ENCODE measurements around the gene WDR48.

The WDR48 gene

DNA sequence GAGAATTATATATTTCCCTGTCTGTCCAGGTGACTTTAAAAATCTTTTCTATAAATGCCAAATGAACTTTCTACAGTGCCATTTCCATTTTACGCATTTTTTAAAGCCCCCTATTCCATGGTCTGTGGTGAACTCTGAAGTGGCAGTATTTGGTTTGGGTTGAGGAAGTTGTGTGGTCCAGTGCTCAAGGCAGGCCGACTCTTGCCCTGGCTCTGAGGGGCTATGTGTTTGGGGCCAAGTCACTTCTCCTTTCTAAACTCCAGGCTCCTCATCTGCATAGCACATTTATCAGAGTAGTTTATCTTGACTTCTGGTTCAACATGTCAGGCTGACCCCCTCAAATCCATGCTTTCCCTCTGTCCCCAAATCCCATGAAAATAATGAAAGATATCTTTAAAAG lies 69.8 kb downstream of the WDR48 start:
- DNase-seq (ENCODE audit: low read depth, low spot score), result no peak

DNA sequence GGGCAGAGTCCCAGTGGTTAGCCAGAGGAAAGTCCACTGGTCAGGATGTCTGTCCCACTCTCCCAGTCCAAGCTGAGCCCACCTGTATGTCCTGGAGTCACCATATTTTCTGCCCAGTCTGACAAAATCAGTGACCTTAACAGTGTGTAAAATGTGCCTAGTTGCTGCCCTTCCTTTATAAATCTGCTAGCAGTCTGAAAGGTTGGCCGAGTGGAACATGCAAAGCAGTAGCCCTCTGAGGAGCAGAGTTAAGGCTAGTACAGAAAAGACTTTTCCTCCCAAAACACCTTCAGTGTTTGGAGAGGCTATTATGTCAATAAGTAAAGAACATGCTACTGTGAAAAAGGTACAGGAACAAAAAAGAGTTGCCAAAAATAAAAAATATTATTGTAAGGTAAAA lies 71.0 kb downstream of the WDR48 start:
- DNase-seq (ENCODE audit: low read depth, low spot score), result no peak

DNA sequence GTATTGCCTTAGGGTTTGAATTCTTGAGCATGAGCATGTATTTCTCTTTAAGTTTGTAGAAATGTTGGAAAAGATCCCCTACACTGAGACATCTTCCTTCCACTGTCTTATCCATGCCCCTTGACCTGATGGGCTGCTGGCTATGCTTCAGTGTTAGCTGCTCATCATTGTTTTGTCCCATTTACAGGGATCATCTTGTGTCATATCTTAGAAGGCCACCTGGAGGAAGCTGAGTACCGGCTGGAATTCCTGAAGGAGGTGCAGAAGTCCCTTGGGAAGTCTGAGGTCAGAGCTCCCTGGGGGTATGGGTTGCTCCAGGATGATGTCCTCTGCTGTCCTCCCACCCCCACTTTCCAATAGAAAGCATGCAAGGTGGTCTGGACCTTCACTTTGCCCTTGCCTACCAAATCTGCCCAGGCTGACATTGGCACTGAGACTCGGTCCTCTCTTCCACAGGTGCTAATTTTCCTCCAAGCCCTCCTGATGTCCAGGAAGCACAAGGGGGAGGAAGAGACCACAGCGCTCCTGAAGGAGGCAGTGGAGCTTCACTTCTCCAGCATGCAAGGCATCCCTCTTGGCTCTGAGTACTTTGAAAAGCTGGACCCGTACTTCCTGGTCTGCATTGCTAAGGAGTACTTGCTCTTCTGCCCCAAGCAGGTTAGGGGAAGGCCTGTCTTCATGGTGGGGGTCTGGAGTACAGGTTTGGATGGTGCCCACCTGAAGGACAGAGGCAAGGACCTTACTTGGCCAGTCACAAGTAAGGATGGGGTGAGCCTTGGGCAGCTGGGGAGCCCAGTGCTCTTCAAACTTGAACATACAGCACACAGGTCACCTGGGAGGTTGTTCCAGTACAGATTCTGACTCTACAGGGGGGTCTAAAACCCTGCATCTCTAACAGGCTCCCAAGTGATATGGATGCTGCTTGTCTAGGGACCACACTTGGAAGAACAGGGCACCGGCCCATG lies 73.3 kb downstream of the WDR48 start:
- no peak for DNase-seq (ENCODE audit: low read depth, low spot score)

DNA sequence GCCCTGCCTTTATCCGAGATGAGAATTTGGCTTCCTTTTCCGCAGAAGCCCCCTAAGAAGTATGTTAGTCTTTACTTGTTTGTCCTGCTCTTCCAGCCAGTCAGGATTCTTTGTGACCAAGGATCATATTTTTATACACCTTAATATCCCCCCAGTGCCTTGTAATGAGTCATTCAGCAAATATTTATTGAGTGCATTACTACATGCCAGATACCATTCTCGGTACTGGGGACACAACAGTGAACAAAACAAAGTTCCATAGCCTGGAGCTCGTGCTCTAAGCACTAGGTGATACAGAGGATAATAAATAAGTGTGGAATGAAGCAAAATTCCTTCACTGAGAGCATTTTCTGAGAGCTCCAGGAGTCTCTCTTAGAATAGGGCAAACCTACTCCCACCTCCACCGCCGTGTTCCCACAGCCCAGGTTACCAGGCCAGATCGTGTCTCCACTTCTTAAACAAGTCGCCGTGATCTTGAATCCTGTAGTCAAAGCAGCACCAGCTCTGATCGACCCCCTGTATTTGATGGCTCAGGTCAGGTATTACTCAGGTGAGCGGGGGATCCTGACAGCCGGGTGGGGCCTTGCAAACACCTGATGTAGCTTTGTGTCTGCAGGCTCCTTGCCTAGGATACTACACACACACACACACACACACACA lies 74.2 kb downstream of the WDR48 start:
- DNase-seq (ENCODE audit: low read depth, low spot score), result no peak

DNA sequence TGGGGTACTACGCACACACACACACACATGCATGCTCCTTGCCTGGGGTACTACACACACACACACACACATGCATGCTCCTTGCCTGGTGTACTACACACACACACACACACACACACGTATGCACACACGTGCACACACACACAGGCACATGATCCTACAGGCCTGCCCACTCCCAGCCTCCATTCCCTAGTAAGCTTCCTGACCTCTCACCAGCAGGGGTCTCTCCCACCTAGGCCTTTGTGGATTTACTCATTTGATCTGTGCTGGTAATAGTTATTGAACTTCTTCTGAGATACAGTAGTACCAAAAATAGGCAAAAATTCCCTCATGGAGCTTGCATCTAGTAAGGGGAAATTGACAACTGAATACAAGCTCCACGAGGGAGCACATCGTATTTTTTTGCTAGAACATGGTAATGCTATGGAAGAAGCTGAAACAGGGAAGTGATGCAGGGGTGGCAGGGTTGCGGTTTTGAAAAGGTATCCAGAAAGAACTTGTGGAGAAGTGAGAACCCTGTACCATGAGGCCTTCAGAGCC lies 74.8 kb downstream of the WDR48 start:
- DNase-seq (ENCODE audit: low read depth, low spot score), result no peak

DNA sequence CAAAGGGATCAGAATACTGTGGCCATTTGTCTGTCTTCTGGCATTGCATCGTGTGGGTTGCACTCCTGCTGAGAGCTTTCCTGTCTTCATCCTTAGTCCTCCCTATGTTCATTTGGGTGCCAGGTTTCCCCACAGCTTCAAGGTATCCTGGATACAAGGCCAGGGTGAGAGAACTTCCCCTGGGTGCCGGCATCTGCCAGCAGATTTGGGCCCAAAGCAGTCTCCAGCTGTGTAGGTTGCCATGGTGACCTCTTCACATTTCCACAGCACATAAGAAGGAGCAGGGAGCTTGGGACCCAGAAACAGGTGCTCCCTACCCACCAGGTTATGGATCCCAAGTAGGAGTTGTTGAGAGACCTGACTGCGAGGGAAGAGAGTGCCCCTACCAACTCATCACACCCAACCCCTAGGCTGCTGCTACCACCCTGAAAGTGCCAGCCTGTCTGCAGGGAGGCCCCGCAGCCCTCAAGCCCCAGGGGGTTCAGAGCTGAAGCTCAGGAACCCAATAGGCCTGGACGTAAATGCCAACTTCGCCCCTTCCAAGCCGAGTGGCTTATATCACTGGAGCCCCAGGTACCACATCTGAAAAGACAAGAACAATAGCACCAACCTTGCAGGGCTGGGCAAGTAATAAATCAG lies 75.6 kb downstream of the WDR48 start:
- no peak for DNase-seq (ENCODE audit: low read depth, low spot score)

DNA sequence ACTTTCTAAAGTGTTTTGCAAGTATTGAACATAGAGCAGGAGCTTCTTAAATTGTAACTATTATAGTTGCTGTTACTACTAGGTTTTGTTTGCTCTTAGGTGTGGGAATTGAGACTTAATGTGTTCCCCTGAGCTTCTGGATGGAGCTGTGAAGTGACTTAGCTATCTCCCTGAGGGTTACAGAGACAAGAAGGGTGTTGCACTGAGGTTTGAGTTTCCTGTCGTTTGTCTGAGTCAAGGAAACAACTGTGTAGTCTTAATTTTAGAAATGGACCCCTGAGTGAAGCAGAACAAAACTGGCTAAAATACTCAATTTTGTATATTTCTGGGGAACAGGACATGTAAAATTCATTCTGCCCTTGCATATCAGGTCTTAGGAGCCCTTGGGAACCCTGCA lies 76.1 kb downstream of the WDR48 start:
- DNase-seq (ENCODE audit: low read depth, low spot score), result no peak

DNA sequence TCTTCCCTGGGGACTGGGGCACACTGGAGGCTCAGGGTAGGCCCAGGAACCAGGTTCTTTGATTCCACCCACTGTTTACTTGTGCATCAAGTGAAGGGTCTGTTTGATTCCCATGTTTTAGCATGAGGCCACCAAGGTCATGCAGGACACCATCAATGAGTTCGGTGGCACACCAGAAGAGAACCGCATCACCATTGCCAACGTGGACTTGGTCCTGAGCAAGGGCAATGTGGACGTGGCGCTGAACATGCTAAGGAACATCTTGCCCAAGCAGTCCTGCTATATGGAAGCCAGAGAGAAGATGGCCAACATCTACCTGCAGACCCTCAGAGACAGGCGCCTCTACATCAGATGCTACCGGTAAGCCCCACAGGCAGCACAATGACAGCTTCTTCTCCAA lies 77.1 kb downstream of the WDR48 start:
- DNase-seq (ENCODE audit: low read depth, low spot score), result no peak

DNA sequence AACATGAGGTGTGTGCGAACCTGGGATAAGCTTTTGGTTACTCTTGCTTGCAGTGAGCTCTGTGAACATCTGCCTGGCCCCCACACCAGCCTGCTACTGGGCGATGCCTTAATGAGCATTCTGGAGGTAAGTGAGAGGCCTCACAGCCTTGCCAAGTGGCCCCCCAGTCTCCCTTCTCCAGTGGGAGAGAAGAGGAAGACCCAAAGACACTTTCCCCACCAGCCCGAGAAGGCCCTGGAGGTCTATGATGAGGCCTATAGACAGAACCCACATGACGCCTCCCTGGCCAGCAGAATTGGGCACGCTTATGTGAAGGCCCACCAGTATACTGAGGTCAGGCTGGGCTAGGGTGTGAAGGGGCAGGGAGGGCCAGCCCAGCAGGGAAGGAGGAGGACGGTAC lies 78.2 kb downstream of the WDR48 start:
- no peak for DNase-seq (ENCODE audit: low read depth, low spot score)

DNA sequence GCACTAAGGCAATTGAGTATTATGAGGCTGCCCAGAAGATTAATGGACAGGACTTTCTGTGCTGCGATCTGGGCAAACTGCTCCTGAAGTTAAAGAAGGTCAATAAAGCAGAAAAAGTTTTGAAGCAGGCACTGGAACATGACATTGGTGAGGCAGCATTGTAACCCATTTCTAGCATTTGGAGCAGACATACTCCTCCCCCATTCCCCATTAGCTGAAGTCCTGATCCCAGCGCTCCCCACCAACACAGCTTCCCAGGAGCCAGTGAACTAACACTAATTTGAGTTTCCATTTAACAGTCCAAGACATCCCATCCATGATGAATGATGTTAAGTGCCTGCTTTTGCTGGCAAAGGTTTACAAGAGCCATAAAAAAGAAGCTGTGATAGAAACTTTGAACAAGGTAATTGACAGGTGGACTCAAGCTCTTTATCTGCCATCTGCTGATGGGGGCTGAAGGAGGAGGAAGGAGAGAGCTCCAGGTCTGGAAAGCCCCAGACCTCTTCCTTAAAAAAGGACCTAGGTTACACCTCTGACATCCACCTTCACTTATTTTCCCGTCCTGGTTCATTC lies 79.0 kb downstream of the WDR48 start:
- DNase-seq (ENCODE audit: low read depth, low spot score), result no peak

DNA sequence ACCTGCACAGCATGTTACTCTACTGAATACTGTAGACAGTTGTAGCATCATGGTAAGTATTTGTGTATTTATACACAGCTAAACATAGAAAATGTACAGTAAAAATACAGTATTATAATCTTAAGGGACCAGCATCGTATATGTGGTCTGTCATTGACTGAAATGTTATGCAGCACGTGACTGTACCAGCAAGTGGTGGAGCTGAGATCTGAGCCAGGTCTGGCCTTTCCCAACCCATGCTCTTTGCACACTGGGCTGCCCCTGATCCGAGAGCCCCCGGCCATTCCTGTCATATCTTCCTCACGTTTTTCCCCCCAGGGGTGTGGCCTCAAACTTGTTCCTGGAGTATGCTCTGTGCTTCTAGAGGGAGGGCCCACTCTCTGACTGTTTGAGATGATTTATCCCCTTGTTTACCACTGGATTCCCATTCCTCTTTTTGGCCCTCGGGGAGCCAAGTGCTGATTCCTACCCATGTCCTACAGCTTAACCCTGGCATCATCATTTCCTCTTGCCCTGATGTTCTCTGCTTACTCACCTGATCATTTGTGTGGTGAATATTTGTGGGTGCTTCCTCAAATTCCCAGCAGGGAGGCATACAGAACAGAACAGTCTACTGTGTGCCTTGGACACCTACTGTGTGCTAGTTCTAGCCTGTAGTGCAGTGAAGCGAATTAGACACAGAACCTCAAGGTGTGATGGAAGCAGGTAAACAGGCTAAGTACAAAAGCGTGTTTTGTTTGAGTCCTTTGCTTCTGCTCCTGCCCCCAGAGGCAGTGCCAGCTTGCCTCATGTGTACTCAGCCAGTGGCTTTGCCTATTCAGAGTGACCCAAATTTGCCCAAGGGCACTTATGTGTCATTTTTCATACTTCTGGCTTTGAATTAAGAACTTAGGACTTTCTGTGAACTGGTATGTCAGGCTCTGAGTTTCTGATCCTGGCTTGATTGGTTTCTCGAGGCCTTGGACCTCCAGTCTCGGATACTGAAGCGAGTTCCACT lies 80.6 kb downstream of the WDR48 start:
- no peak for DNase-seq (ENCODE audit: low read depth, low spot score)

DNA sequence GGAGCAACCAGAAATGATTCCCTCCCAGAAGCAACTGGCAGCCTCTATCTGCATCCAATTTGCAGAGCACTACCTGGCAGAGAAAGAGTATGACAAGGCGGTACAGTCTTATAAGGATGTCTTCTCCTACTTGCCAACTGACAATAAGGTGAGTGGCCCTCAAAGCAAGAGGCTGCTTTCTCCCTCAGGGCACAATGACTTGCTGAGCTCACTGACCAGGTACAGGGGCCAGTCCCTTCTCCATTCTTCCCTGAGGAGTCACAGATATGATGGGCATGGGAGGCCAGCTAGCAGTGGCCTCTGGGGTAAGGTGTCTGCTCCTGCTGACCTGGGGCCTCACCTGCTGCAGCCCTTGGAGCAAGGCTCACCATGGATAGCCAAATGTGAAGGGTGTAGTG lies 81.3 kb downstream of the WDR48 start:
- no peak for DNase-seq (ENCODE audit: low read depth, low spot score)

DNA sequence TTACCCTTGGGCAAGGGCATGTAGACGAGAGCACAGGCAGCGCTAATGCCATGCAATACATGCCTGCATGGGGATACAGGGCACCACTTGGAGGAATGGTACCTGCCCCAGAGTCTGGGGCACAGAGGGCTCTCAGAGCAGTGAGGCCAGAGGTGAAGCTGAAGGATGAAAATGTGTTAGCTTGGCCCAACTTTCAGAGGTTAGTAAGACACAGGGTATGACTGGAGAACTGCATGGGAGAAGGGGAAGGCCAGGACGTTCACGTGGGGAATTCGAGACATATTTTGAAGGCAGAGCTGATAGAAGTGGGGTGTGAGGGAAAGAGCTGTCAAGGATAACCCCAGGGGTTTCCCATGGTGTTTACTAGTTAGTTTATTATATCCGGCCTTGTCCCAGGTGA lies 82.0 kb downstream of the WDR48 start:
- DNase-seq (ENCODE audit: low read depth, low spot score), result no peak

DNA sequence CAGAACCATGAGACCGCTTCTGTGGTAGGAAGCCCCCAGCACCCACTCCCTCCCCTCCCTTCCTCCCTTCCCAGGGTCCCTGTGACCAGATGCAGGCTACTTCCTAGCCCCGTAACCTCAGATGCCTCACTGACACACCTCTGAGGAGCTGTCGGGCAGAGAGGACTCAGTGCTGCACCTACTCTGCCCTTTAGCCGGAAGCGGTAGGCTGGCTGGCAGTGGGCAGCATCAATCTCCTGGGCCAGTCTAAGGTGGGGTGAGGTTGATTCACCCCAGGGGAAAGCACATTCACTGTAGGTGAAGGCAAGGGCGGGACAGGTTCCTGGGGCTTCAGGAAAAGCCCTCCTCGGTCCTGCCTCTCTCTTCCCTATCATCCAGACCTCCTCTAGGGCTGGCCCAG lies 82.5 kb downstream of the WDR48 start:
- DNase-seq (ENCODE audit: low read depth, low spot score), result no peak

DNA sequence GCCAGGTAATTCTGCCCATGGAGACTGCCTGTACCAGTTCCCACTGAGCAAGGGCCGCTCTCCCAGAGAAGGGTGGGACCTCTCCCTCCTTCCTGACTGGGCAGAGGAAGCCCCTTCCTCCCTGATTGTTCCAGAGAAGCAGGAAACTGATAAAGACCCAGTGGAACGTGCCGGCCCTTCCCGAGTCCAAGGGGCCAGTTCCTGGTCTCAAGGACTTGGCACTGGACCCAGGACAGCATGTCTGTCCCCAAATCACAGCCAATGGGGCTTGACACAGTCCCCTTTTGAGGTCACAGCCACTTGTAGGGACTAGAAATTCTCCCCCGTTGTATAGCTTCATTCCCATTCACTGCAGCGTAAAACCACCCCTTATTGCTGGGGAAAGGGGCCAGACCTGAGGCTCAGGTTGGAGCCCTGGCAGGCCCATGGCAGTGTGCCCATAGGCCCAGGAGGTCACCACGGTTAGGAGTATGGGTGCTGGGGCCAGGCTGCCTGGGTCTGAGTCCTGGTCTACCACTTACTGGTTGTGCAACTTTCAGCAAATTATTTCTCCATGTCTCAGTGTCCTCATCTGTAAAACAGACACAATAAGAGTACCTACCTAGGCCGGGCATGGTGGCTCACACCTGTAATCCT lies 83.5 kb downstream of the WDR48 start:
- no peak for DNase-seq (ENCODE audit: low read depth, low spot score)

DNA sequence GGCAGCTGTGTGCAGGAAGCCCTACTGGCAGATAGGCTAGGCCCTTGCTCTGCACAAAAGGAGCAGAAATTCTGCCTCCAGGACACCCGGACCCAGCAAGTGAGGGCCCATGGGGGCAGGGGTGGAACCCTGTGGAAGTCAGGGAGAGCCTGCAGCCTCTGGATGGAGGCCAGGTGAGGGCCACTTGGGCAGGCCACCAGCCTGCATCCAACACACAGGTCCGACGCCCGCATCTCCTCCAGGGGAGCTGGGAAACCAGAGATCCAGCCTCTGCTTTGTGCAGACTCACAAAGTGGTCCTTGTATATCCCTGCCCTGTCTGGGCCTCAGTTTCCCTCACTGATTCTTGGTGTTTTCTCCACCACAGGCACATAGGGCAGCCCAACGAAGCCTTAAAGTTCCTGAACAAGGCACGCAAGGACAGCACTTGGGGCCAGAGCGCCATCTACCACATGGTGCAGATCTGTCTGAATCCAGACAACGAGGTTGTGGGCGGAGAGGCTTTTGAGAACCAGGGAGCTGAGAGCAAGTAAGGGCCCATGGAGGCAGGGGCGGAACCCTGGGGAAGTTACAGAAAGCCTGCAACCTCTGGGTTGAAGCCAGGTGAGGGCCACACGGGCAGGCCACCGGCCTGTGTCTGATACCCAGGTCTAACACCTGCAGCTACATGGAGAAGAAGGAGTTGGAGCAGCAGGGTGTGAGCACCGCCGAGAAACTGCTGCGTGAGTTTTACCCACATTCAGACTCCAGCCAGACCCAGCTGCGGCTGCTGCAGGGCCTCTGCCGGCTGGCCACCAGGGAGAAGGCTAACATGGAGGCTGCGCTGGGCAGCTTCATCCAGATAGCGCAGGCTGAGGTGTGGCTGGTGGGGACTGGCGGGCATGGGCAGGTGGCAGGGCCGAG lies 85.0 kb downstream of the WDR48 start:
- no peak for DNase-seq (ENCODE audit: low read depth, low spot score)

DNA sequence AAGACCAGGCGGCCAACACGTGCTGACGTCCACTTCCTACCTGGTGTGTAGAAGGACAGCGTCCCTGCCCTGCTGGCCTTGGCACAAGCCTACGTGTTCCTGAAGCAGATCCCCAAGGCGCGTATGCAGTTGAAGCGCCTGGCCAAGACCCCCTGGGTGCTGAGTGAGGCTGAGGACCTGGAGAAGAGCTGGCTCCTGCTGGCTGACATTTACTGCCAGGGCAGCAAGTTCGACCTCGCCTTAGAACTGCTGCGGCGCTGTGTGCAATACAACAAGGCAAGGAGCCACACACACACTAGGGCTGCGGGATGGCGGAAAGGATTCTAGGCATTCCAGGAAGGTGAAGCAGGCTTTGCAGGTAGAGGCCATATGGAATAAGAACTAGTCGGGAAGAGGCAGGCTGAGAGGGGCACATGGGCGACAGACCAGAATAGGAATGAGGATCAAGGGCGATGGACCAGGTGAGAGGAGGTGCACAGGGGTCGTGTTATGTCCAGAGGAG lies 85.7 kb downstream of the WDR48 start:
- DNase-seq (ENCODE audit: low read depth, low spot score), result no peak

DNA sequence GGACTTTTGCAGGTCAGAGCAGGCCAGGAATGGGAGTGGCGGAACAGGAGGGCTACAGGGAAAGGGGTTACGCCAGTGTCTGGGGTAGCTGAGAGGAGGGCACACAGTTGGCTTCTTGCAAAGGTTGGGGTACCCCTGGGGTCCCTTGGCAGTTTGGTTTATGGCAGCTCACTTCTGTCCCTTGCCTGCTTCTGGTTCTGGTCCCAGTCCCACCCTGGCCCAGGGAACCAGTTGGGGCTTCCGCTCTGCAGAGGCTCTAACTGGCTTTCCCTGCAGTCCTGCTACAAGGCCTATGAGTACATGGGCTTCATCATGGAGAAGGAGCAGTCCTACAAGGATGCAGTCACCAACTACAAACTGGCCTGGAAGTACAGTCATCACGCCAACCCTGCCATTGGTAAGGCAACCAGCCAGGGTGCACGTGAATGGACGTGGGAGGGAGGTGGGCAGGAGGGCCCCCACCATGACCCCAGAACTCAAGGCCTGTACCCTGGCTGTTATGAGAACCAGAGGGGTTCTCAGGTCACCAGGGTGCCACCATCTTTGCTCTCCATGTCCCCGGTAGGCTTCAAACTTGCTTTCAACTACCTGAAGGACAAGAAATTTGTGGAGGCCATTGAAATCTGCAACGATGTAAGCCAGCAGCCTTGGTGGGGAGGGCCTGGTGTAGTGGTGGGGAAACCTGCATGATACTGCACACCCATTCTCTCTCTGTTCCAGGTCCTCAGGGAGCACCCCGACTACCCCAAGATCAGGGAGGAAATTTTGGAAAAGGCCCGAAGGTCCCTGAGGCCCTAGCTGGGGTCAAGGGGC lies 86.4 kb downstream of the WDR48 start:
- DNase-seq (ENCODE audit: low read depth, low spot score), result no peak

Measured in iPS DF 19.7 (cell line).